RWPE1 (cell line): Measurements from ENCODE around the gene ADGRB3.

ENCODE experiments used
- CTCF ChIA-PET: fragments of 350-600 bp; sonication (Branson Sonifier 250); formaldehyde crosslinking; extraction: SDS; loops from one replicate; lab custom pipeline; 2021; lab: Yijun Ruan, JAX
- POLR2A ChIA-PET: fragments of 400-600 bp; formaldehyde crosslinking; extraction: SDS; loops from one replicate; lab custom pipeline; 2020; ENCODE audit warnings: antibody characterized with exemption; ENCODE audit not compliant: low non-redundant PET; lab: Yijun Ruan, JAX
- DNase-seq: peaks from one replicate; pipeline ENCODE4 v3.0.0; 2012; ENCODE audit warnings: low spot score
- H3K27ac ChIP-seq: fragments of 450-650 bp; 2 replicates; pipeline ENCODE4 v1.5.1; 2017
- CTCF ChIP-seq: fragments of 450-650 bp; conservative IDR thresholded peaks from 2 replicates; pipeline ENCODE4 v1.5.1; 2017; ENCODE audit warnings: low read depth, mild to moderate bottlenecking

Gene ADGRB3

GRCh38 chr6:68637071-68637470 is 2.0 kb downstream of the ADGRB3 start:
- ChIA-PET POLR2A (no interaction called here), CTCF (interaction anchor here (0.6 to 1.7 kb wide), 4 partner anchors 16 to 1038 kb away, joined by 3 to 7 read pairs (median 4); no protein-coding TSS in a partner anchor)
- H3K27ac ChIP-seq: no peak overlapping the region
- TF ChIP-seq CTCF: no peak
- no peak for DNase-seq

- DNase-seq: no peak
- CTCF ChIA-PET: interaction anchor here (0.6 to 1.7 kb wide), 3 partner anchors 15 to 1037 kb away, joined by 3 to 7 read pairs (median 4); no protein-coding TSS in a partner anchor
- no peak overlapping the region for H3K27ac ChIP-seq
- POLR2A ChIA-PET: no interaction called here
- no peak for TF ChIP-seq CTCF
These were observed 2.7 kb downstream of the ADGRB3 start for GRCh38 chr6:68637782-68638181.

- POLR2A ChIA-PET: no interaction called here
- CTCF ChIA-PET: interaction anchor here (0.6 to 1.7 kb wide), 4 partner anchors 14 to 1471 kb away, joined by 3 to 7 read pairs (median 3); no protein-coding TSS in a partner anchor
- TF ChIP-seq CTCF: peak; percentile 75
These were observed 3.3 kb downstream of the ADGRB3 start for GRCh38 chr6:68638230-68638900.

GRCh38 chr6:68639211-68639610 is 4.1 kb downstream of the ADGRB3 start:
- TF ChIP-seq CTCF: no peak
- CTCF ChIA-PET: interaction anchor here (0.6 to 0.7 kb wide), 4 partner anchors 257 to 1603 kb away, joined by 3 read pairs; no protein-coding TSS in a partner anchor
- no peak overlapping the region for H3K27ac ChIP-seq
- DNase-seq: no peak
- POLR2A ChIA-PET: no interaction called here

More at GRCh38 chr6:68638230-68638900, 3.3 kb downstream of the ADGRB3 start:
- no peak overlapping the region for H3K27ac ChIP-seq
- peak; percentile 32 for DNase-seq

GRCh38 chr6:68639826-68640490 is 4.9 kb downstream of the ADGRB3 start:
- no peak for TF ChIP-seq CTCF
- ChIA-PET CTCF (interaction anchor here (0.5 kb wide), 1 partner anchor 115 kb away, joined by 3 read pairs; no protein-coding TSS in a partner anchor), POLR2A (no interaction called here)

GRCh38 chr6:68640491-68640835 is 5.4 kb downstream of the ADGRB3 start:
- H3K27ac ChIP-seq: no peak overlapping the region
- ChIA-PET POLR2A (no interaction called here), CTCF (no interaction called here)
- no peak for DNase-seq
- TF ChIP-seq CTCF: no peak

More at GRCh38 chr6:68639826-68640490, 4.9 kb downstream of the ADGRB3 start:
- no peak overlapping the region for H3K27ac ChIP-seq
- no peak for DNase-seq
